ENCODE results near the gene IFT88. TPM values are rescaled to one million over a fixed set of nuclear protein-coding genes. Genes with fewer than 3 reads are reported as not detected.
A peak's percentile ranks its signal among the peaks of the same experiment; 100 is the strongest.

IFT88 gene, protein sequence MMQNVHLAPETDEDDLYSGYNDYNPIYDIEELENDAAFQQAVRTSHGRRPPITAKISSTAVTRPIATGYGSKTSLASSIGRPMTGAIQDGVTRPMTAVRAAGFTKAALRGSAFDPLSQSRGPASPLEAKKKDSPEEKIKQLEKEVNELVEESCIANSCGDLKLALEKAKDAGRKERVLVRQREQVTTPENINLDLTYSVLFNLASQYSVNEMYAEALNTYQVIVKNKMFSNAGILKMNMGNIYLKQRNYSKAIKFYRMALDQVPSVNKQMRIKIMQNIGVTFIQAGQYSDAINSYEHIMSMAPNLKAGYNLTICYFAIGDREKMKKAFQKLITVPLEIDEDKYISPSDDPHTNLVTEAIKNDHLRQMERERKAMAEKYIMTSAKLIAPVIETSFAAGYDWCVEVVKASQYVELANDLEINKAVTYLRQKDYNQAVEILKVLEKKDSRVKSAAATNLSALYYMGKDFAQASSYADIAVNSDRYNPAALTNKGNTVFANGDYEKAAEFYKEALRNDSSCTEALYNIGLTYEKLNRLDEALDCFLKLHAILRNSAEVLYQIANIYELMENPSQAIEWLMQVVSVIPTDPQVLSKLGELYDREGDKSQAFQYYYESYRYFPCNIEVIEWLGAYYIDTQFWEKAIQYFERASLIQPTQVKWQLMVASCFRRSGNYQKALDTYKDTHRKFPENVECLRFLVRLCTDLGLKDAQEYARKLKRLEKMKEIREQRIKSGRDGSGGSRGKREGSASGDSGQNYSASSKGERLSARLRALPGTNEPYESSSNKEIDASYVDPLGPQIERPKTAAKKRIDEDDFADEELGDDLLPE
- 29.4 and 30.2 TPM in 2 replicates for total RNA-seq
- long read RNA-seq, transcript IFT88-202 (26 exons, 2,856 nt), result major isoform, 11 of 119 reads
- long read RNA-seq, partial matches to known transcripts, result 51 of 119 reads
- long read RNA-seq, other reads (novel, unspliced or antisense), result 53 of 119 reads

DNA sequence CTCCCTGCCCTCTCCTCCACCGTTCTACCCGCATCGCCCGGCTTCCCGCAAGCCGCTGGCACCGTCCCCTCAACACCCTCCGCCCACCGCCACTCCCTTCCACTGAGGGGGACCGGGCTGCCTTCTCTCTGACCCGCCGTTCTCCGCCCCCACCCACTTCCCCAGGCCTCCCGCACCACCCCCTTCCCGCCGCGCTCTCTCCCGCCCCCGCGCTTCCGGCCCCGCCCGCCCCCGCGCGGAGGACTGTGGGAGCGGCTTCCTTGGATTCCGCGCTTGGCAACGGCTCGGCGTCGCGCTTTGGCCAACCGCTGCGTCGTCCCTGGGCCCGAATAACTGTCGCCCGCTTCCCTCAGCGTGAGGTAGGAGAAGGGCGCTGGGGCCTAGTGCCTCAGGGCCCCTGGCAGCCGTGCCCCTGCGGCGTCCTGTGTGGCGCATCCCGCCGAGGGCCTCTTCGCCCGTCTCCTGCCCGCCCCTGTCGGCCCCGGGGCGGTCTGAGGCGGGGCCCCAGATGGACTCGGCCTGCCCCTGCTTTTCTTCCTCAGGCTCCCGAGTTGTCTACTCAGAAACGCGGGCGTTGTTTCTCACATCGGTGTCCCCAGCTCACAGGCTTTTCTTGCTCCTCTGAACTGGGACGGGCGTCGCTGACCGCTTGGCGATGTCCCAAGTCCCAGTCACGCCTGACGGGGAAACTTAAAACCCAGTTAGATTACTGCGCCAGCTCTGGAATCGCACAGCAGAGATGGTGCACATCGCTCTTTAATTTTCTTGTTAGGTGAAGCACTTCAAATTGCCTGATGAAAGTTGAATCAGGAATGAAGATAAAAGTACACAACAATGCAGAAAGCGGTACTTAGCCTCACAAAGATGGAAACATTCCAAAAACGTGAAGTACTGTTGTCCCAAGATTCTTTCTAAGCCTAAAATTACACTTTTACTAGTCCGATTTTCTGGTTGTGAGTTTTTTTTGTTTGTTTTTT lies at the start of gene IFT88:
IFT88 (plus strand) TSS at position 260 of the 977 bp plus-strand sequence. CDS start 7,229 bp downstream, outside the sequence.
- Mint-ChIP-seq H3K4me3 (ENCODE audit: low read depth) (peak within 1 kb of the TSS; percentile 95), H3K36me3 (ENCODE audit: insufficient read depth) (peaks cover 18% of the 10 kb centered on the region), H3K9me3 (ENCODE audit: low read depth) (peaks cover 9% of the 10 kb centered on the region), H3K27me3 (no peaks in the 10 kb centered on the region), H3K27ac (peak within 1 kb of the TSS; percentile 99), H3K4me1 (ENCODE audit: low read depth) (peaks cover 7% of the 10 kb centered on the region)
- peak; percentile 84 for DNase-seq (ENCODE audit: low spot score, unreplicated experiment)
- TF ChIP-seq, protein P1, sequence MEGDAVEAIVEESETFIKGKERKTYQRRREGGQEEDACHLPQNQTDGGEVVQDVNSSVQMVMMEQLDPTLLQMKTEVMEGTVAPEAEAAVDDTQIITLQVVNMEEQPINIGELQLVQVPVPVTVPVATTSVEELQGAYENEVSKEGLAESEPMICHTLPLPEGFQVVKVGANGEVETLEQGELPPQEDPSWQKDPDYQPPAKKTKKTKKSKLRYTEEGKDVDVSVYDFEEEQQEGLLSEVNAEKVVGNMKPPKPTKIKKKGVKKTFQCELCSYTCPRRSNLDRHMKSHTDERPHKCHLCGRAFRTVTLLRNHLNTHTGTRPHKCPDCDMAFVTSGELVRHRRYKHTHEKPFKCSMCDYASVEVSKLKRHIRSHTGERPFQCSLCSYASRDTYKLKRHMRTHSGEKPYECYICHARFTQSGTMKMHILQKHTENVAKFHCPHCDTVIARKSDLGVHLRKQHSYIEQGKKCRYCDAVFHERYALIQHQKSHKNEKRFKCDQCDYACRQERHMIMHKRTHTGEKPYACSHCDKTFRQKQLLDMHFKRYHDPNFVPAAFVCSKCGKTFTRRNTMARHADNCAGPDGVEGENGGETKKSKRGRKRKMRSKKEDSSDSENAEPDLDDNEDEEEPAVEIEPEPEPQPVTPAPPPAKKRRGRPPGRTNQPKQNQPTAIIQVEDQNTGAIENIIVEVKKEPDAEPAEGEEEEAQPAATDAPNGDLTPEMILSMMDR (IDR thresholded peaks at IDR 0.05; ENCODE audit: unreplicated experiment), result no peak

DNA sequence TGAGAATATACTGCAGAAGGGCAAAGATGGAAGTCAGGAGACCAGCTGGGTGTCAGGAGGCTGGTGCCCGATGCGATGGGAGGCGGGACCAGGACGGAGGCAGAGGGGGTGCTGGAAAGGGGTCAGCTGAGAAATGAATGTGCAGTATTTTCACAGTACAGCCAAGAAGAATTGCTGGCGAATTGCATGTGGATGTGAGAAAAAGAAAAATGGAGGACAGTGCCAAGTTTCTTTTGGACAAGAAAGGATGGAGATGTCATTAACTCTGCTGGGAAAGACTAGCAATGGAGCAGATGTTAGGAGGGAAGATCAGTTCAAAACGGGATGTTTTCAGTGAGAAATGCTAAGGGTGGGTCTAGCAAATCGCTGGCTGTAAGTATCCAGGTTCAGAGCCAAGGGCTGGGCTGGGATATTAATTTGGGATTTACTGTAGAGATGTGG lies 48.3 kb upstream of the IFT88 start:
- TF ChIP-seq, protein P1 (IDR thresholded peaks at IDR 0.05; ENCODE audit: unreplicated experiment), result no peak
- H3K4me1 Mint-ChIP-seq (ENCODE audit: low read depth), result peaks cover 7% of the 10 kb centered on the region
- H3K36me3 Mint-ChIP-seq (ENCODE audit: insufficient read depth), result no peaks in the 10 kb centered on the region
- H3K9me3 Mint-ChIP-seq (ENCODE audit: low read depth), result no peaks in the 10 kb centered on the region
- DNase-seq (ENCODE audit: low spot score, unreplicated experiment), result no peak
- H3K27ac Mint-ChIP-seq, result no peak overlapping the region
- no peak overlapping the region for H3K4me3 Mint-ChIP-seq (ENCODE audit: low read depth)
- no peaks in the 10 kb centered on the region for H3K27me3 Mint-ChIP-seq

DNA sequence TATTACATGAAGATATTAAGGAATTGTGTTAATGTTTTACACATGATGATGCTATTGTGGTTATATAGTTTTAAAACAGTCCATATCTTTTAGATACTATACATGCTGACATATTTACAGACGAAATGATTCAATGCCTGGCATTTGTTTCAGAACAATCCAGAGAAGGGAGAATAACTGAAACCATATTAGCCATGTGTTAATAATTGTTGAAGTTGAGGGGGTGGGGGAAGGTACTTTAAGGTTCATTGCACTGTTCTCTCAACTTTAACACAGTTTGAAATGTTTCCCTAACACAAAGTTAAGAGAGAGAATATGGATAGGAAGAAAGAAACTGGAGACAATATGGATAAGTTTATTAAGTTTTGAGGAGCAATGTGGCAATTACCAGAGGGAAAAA lies 47.1 kb upstream of the IFT88 start:
- Mint-ChIP-seq H3K4me1 (ENCODE audit: low read depth) (peaks cover 7% of the 10 kb centered on the region), H3K27ac (no peak overlapping the region), H3K4me3 (ENCODE audit: low read depth) (no peak overlapping the region), H3K36me3 (ENCODE audit: insufficient read depth) (no peaks in the 10 kb centered on the region), H3K9me3 (ENCODE audit: low read depth) (no peaks in the 10 kb centered on the region), H3K27me3 (peaks cover 3% of the 10 kb centered on the region)
- TF ChIP-seq, protein P1 (IDR thresholded peaks at IDR 0.05; ENCODE audit: unreplicated experiment), result no peak
- DNase-seq (ENCODE audit: low spot score, unreplicated experiment), result no peak

DNA sequence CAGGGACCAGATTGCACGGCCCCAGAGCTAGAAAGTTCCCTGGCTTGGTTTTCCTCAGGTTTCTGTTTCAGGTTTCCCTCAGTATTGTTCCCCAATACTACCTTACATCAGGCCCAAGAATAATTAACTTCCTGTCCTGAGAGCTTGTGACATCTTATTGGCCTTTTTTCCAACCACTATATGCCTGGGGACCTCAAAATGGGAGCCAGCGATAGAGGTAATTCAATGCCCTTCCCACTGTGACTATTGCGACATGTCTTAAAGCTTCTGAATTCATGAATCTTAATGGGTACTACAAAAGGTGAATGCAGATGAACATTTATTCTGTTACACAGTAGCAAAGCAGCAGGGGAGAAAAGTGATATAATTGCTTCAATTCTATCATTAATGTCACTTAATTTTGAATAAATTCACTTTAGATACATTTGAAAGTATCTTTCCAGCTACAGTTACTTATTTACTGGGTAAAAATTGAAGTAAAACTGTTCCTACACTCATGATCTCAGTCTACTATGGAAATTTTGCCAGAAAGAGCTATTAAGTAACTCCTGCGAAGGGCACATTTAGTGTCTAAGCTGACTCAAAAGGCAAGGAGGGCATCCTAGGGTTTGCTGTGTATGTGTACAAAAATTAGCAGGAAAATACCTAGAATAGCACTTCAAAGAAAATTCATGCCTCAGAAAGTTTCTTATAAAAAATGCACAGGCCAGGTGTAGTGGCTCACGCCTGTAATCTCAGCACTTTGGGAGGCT lies 45.4 kb upstream of the IFT88 start:
- Mint-ChIP-seq H3K9me3 (ENCODE audit: low read depth) (no peaks in the 10 kb centered on the region), H3K27me3 (peaks cover 8% of the 10 kb centered on the region), H3K4me1 (ENCODE audit: low read depth) (peaks cover 9% of the 10 kb centered on the region), H3K4me3 (ENCODE audit: low read depth) (no peak overlapping the region), H3K36me3 (ENCODE audit: insufficient read depth) (no peaks in the 10 kb centered on the region), H3K27ac (no peak overlapping the region)
- TF ChIP-seq, protein P1 (IDR thresholded peaks at IDR 0.05; ENCODE audit: unreplicated experiment), result no peak
- no peak for DNase-seq (ENCODE audit: low spot score, unreplicated experiment)
